GM18867 (cell line): ENCODE measurements around the gene USP47.

Source experiments
- ATAC-seq: cut with Tn5 transposase; IDR thresholded peaks from one replicate; pipeline ENCODE4 v1.9.1; 2021; ENCODE audit warnings: mild to moderate bottlenecking, moderate library complexity; ENCODE audit not compliant: unreplicated experiment

Gene USP47

GRCh38 chr11:11977206-11977938 is 135.6 kb downstream of the USP47 start:
- no peak for ATAC-seq

- no peak for ATAC-seq
These were observed 136.4 kb downstream of the USP47 start for GRCh38 chr11:11978098-11978637.

- no peak for ATAC-seq
These were observed 137.2 kb downstream of the USP47 start for GRCh38 chr11:11978792-11979487.

- ATAC-seq, result no peak
These were observed 137.8 kb downstream of the USP47 start for GRCh38 chr11:11979488-11980117.

GRCh38 chr11:11980200-11980599 is 138.4 kb downstream of the USP47 start:
- no peak for ATAC-seq

GRCh38 chr11:11980841-11981308 is 139.1 kb downstream of the USP47 start:
- no peak for ATAC-seq

- ATAC-seq, result no peak
These were observed 139.6 kb downstream of the USP47 start for GRCh38 chr11:11981364-11981763.

- ATAC-seq, result no peak
These were observed 140.1 kb downstream of the USP47 start for GRCh38 chr11:11981840-11982239.

- no peak for ATAC-seq
These were observed 140.7 kb downstream of the USP47 start for GRCh38 chr11:11982461-11982860.

GRCh38 chr11:11982975-11983374 is 141.2 kb downstream of the USP47 start:
- no peak for ATAC-seq

GRCh38 chr11:11983427-11983826 is 141.7 kb downstream of the USP47 start:
- no peak for ATAC-seq

- no peak for ATAC-seq
These were observed 142.8 kb downstream of the USP47 start for GRCh38 chr11:11984563-11984962.

- no peak for ATAC-seq
These were observed 143.4 kb downstream of the USP47 start for GRCh38 chr11:11985016-11985715.

GRCh38 chr11:11985954-11986949 is 144.5 kb downstream of the USP47 start:
- ATAC-seq, result no peak

GRCh38 chr11:11987503-11988022 is 145.8 kb downstream of the USP47 start:
- ATAC-seq, result no peak

- no peak for ATAC-seq
These were observed 146.4 kb downstream of the USP47 start for GRCh38 chr11:11988099-11988651.

GRCh38 chr11:11988681-11989261 is 147.0 kb downstream of the USP47 start:
- ATAC-seq, result no peak

- no peak for ATAC-seq
These were observed 148.3 kb downstream of the USP47 start for GRCh38 chr11:11989774-11990744.
